Aorta (tissue), 5 donors: ENCODE data around the gene WDR6. TPM values are rescaled to one million over a fixed set of nuclear protein-coding genes. Genes with fewer than 3 reads are reported as not detected.

ENCODE experiments used
- ATAC-seq: fragments of 200-7000 bp; cut with Tn5 transposase; one replicate; pipeline ENCODE4 v1.9.1; 2022; ENCODE audit warnings: moderate library complexity; ENCODE audit not compliant: low FRiP score
- DNase-seq, 2 donors: peaks; one replicate each; pipeline ENCODE4 v3.0.0-alpha.2; 2020
- H3K27ac ChIP-seq, 2 donors: one replicate each; pipeline ENCODE4 v1.5.1; 2013; ENCODE audit warnings: low read length in 2 of 2, mild to moderate bottlenecking in 2 of 2, moderate library complexity in 2 of 2, control low read depth in 1 of 2, inconsistent platforms in 1 of 2, low read depth in 1 of 2
- H3K27me3 ChIP-seq, 2 donors: one replicate each; pipeline ENCODE4 v1.6.1; 2013; ENCODE audit warnings: control low read depth in 1 of 2, low read length in 1 of 2, mild to moderate bottlenecking in 1 of 2, moderate library complexity in 1 of 2; ENCODE audit not compliant: insufficient read depth in 2 of 2, control insufficient read depth in 1 of 2
- H3K36me3 ChIP-seq, 2 donors: one replicate each; pipeline ENCODE4 v1.6.1; 2013; ENCODE audit warnings: control low read depth in 1 of 2, low read length in 1 of 2, mild to moderate bottlenecking in 1 of 2; ENCODE audit not compliant: insufficient read depth in 2 of 2, control insufficient read depth in 1 of 2
- H3K4me1 ChIP-seq, 2 donors: one replicate each; pipeline ENCODE4 v1.6.1; 2013; ENCODE audit warnings: low read length in 2 of 2, control low read depth in 1 of 2, mild to moderate bottlenecking in 1 of 2, moderate library complexity in 1 of 2; ENCODE audit not compliant: insufficient read depth in 2 of 2, control insufficient read depth in 1 of 2
- H3K4me3 ChIP-seq, 2 donors: one replicate each; pipeline ENCODE4 v1.5.1; 2013; ENCODE audit warnings: low read length in 2 of 2, control low read depth in 1 of 2, mild to moderate bottlenecking in 1 of 2
- H3K9me3 ChIP-seq: one replicate; pipeline ENCODE4 v1.6.1; 2013; ENCODE audit warnings: mild to moderate bottlenecking, low read length; ENCODE audit not compliant: control insufficient read depth
- whole genome bisulfite sequencing, 2 donors: extraction: QIAGEN DNeasy Blood & Tissue Kit; methylation state at CpG; one replicate each; pipeline ENCODE4 v1.1.7; 2013; 5-methylcytosine and 5-hydroxymethylcytosine counted together
- intact Hi-C, 2 donors: fragments of 100-400 bp; cut with DNase I; formaldehyde crosslinking; loops; one replicate each; pipeline versions ENCODE4 v1.14.2 to v1.15.0; 2022
- long read RNA-seq, 2 donors: library from polyadenylated mRNA; unstranded; transcript quantifications; one replicate each; pipeline ENCODE4 v2.0.0, GENCODE V29; 2020 to 2021
- polyA plus RNA-seq, 2 donors: library from polyadenylated mRNA; stranded (reverse); fragments of 200-250 nt; gene quantifications; one replicate each; pipeline ENCODE4 v1.2.3, GENCODE V29; 2013
- total RNA-seq, 2 donors: library from RNA; stranded (reverse); fragmentation: NEBNext Ultra II Directional; extraction: Animal tissue kit (Norgen Biotek cat#: 25700); gene quantifications; one replicate each; pipeline ENCODE4 v1.2.1, GENCODE V29; 2021
- donor health status: healthy with polysubstance abuse.
- donor health status: Bipolar disorder and iron deficiency.
- donor health status: DM: no; HTN: no; CAD: no.
- donor health status: DM: no; HTN: no; CAD: no.
- donor health status: DM: yes; HTN: yes; CAD: no.

Gene WDR6, protein sequence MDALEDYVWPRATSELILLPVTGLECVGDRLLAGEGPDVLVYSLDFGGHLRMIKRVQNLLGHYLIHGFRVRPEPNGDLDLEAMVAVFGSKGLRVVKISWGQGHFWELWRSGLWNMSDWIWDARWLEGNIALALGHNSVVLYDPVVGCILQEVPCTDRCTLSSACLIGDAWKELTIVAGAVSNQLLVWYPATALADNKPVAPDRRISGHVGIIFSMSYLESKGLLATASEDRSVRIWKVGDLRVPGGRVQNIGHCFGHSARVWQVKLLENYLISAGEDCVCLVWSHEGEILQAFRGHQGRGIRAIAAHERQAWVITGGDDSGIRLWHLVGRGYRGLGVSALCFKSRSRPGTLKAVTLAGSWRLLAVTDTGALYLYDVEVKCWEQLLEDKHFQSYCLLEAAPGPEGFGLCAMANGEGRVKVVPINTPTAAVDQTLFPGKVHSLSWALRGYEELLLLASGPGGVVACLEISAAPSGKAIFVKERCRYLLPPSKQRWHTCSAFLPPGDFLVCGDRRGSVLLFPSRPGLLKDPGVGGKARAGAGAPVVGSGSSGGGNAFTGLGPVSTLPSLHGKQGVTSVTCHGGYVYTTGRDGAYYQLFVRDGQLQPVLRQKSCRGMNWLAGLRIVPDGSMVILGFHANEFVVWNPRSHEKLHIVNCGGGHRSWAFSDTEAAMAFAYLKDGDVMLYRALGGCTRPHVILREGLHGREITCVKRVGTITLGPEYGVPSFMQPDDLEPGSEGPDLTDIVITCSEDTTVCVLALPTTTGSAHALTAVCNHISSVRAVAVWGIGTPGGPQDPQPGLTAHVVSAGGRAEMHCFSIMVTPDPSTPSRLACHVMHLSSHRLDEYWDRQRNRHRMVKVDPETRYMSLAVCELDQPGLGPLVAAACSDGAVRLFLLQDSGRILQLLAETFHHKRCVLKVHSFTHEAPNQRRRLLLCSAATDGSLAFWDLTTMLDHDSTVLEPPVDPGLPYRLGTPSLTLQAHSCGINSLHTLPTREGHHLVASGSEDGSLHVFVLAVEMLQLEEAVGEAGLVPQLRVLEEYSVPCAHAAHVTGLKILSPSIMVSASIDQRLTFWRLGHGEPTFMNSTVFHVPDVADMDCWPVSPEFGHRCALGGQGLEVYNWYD
- total RNA-seq = 100 to 1,000 TPM; 118 to 151 TPM
- polyA plus RNA-seq = 100 to 1,000 TPM in 1 of 2 donors, 10 to 100 TPM in 1; 24.0 to 232 TPM
- long read RNA-seq, donor 1, full-length matches to known transcripts = 28 of 113 reads
- long read RNA-seq, donor 1, partial matches to known transcripts = 68 of 113 reads
- long read RNA-seq, donor 1, other reads (novel, unspliced or antisense) = 17 of 113 reads
- long read RNA-seq, donor 2, full-length matches to known transcripts = 30 of 41 reads
- long read RNA-seq, donor 2, partial matches to known transcripts = 5 of 41 reads
- long read RNA-seq, donor 2, other reads (novel, unspliced or antisense) = 6 of 41 reads

DNA sequence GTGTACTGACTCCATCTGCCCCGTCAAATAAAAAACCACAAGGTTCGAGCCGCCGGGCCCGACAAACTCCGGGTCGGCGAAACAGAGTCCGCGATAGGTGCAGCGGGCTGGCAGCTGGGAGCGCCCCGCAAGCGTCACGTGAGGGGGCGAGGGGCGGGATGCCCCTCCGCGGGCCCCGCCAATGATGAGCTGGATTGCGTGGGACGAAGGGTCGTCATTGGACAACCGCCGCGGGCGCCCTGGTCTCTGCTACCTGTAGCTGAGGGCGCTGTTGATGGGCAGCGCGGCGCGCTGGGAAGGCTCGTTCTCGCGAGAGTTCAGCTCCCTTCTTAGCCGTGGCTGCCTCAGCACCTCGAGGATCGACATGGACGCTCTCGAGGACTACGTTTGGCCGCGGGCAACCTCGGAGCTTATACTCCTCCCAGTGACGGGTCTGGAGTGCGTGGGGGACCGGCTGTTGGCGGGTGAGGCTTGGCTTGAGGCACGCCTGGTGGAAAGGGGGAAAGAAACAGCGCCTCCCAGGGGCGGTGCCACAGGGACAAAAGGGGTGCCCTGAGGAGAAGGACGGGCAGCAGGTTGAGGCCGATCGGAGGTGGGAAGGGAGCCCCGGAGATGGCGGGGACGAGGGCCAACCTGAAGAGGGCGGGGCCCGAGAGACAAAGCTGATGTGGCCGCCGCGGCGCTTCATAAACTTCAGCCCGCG is at the start of gene WDR6:
WDR6 (plus strand) TSS at position 324 of the 703 bp plus-strand sequence; CDS start at position 365, 41 bp downstream.
- Histone ChIP-seq H3K9me3 (no peaks in the 10 kb centered on the region), H3K27me3 (no peaks in the 10 kb centered on the region), H3K36me3 (no peaks in the 10 kb centered on the region), H3K4me3 (peak within 1 kb of the TSS; percentile 32 to 69), H3K4me1 (no peaks in the 10 kb centered on the region), H3K27ac (peak within 1 kb of the TSS in 1 of 2 donors; percentile 96)
- intact Hi-C loops = no loop called here
- ATAC-seq (peak; percentile 95), DNase-seq (peak; percentile 98 to 99)
- 0 to 1% methylated on average over 65 of the region's 65 CpGs for WGBS, 2 donors

DNA sequence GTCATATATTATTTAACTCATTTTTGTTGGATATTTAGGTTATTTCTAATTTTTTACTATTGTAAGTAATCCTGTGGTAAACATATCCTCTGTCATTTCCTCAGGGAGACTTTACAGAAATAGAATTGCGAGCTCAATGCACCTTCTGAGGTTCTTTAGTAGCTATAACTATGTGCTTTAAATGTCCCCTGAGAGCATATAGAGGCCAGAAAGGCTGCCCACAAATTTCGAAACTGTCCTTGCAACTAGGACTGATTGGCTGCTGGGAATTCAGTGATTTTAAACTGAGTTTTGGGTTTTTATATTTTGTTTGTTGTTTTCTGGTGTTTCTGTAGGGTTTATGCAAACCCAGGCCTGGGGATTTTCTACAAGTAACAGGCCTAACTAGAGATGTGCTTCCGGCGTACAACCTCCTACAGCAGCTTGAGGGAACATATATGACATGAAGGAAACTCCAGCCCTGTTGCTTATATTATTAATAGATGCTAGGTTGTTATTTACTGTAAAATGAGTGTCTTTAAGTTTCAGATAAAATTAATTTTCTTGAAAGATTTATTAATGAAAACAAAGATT is 46.3 kb upstream of the WDR6 start:
- Histone ChIP-seq H3K36me3 (peaks cover 2 to 4% of the 10 kb centered on the region in 2 donors), H3K27ac (no peak overlapping the region), H3K4me3 (no peak overlapping the region), H3K9me3 (no peaks in the 10 kb centered on the region), H3K27me3 (no peaks in the 10 kb centered on the region), H3K4me1 (no peaks in the 10 kb centered on the region)
- intact Hi-C loops = no loop called here
- 64 to 68% methylated on average over 4 of the region's 4 CpGs for WGBS, 2 donors
- ATAC-seq = no peak
- DNase-seq = no peak

DNA sequence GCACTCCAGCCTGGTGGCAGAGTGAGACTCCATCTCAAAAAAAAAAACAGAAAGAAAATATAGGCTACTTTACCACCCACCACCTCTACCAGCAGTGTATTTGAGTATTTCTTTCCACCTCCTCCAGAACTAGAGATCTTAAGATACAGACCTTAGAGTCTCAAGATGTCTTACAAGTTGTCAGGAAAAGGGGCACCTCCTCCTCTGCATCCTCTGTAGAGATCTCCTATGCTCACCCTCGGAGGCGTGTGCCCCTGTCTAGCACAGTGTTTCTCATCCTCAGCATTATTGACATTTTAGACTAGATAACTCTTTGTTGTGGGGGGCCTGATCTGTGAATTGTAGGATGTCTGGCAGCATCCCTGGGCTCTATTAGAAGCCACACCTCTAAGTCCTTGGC is 44.9 kb upstream of the WDR6 start:
- Histone ChIP-seq H3K36me3 (peaks cover 2 to 4% of the 10 kb centered on the region in 2 donors), H3K4me1 (no peaks in the 10 kb centered on the region), H3K4me3 (no peak overlapping the region), H3K27ac (no peak overlapping the region), H3K27me3 (no peaks in the 10 kb centered on the region), H3K9me3 (no peaks in the 10 kb centered on the region)
- DNase-seq (no peak), ATAC-seq (no peak)
- intact Hi-C loops = no loop called here
- 85 to 86% methylated on average over 2 of the region's 2 CpGs for WGBS, 2 donors

GRCh38 chr3:48962939-48963338 is 44.3 kb upstream of the WDR6 start:
- Histone ChIP-seq H3K4me1 (no peaks in the 10 kb centered on the region), H3K9me3 (no peaks in the 10 kb centered on the region), H3K4me3 (no peak overlapping the region), H3K27ac (no peak overlapping the region), H3K27me3 (no peaks in the 10 kb centered on the region), H3K36me3 (peaks cover 2% of the 10 kb centered on the region in 2 donors)
- DNase-seq (no peak), ATAC-seq (no peak)
- intact Hi-C loops = no loop called here
- 78% methylated on average over 4 of the region's 4 CpGs for WGBS, 2 donors

DNA sequence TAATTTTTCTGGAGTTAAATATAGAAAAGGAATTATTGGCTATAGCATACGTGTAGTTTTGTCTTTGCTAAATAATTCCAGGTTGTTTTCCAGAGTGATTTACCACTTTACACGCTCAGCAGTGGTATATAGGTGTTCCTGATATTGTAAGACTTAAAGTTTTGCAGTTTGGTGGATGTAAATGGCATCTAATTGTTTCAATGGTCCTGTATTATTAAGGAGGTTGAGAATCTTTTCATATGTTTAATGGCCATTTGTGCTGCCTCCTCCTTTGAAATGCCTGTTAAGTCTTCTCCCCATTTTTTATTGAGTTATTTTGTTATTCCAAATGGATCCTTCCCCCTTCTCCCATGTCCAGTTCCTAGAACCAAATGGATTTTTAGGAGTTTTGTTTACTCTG is 43.6 kb upstream of the WDR6 start:
- DNase-seq = no peak
- Histone ChIP-seq H3K36me3 (peaks cover 0 to 2% of the 10 kb centered on the region in 2 donors), H3K9me3 (no peaks in the 10 kb centered on the region), H3K27ac (no peak overlapping the region), H3K4me1 (no peaks in the 10 kb centered on the region), H3K27me3 (no peaks in the 10 kb centered on the region), H3K4me3 (no peak overlapping the region)
- 68 to 76% methylated on average over 2 of the region's 2 CpGs for WGBS, 2 donors
- no peak for ATAC-seq
- intact Hi-C loops = no loop called here

- Histone ChIP-seq H3K4me1 (no peaks in the 10 kb centered on the region), H3K9me3 (no peaks in the 10 kb centered on the region), H3K36me3 (peaks cover 3% of the 10 kb centered on the region in 2 donors), H3K27me3 (no peaks in the 10 kb centered on the region), H3K4me3 (no peak overlapping the region), H3K27ac (no peak overlapping the region)
- intact Hi-C loops = no loop called here
- ATAC-seq (no peak), DNase-seq (no peak)
- 93 to 94% methylated on average over 3 of the region's 3 CpGs for WGBS, 2 donors
These were observed 40.8 kb upstream of the WDR6 start for GRCh38 chr3:48966367-48966766.

GRCh38 chr3:48966876-48967361 is 40.3 kb upstream of the WDR6 start:
- ATAC-seq (no peak), DNase-seq (peak in 1 of 2 donors; percentile 59)
- Histone ChIP-seq H3K9me3 (no peaks in the 10 kb centered on the region), H3K4me1 (no peaks in the 10 kb centered on the region), H3K4me3 (no peak overlapping the region), H3K27me3 (no peaks in the 10 kb centered on the region), H3K36me3 (peaks cover 5 to 6% of the 10 kb centered on the region in 2 donors), H3K27ac (no peak overlapping the region)
- intact Hi-C loops = no loop called here
- WGBS, 2 donors = 73 to 76% methylated on average over 7 of the region's 7 CpGs
